ENCODE measurements around the gene RUNDC1. TPM values are rescaled to one million over a fixed set of nuclear protein-coding genes. Genes with fewer than 3 reads are reported as not detected.

Gene RUNDC1
- total RNA-seq, result 10 to 100 TPM; 18.7 to 22.3 TPM

- intact Hi-C loops (cut with DNase I), result no loop called here
- Histone ChIP-seq H3K9ac (ENCODE audit: low read depth in 2 of 2, low read length in 2 of 2) (peak within 1 kb of the TSS; percentile 86 to 88), H3K4me3 (peak within 1 kb of the TSS; percentile 96), H3K4me1 (peaks cover 19% of the 10 kb centered on the region), H3K9me3 (no peaks in the 10 kb centered on the region), H3K27ac (peak within 1 kb of the TSS; percentile 97), H3K36me3 (no peaks in the 10 kb centered on the region), H3K27me3 (no peaks in the 10 kb centered on the region)
- DNase-seq, result peak; percentile 97
- TF ChIP-seq CTCF (IDR thresholded peaks at IDR 0.05), result no peak
These were observed at the start of gene RUNDC1 for GRCh38 chr17:42980274-42980765. Gene RUNDC1, plus strand, starts transcription at chr17:42980565. Its CDS starts 12 bp downstream, at chr17:42980577.

DNA sequence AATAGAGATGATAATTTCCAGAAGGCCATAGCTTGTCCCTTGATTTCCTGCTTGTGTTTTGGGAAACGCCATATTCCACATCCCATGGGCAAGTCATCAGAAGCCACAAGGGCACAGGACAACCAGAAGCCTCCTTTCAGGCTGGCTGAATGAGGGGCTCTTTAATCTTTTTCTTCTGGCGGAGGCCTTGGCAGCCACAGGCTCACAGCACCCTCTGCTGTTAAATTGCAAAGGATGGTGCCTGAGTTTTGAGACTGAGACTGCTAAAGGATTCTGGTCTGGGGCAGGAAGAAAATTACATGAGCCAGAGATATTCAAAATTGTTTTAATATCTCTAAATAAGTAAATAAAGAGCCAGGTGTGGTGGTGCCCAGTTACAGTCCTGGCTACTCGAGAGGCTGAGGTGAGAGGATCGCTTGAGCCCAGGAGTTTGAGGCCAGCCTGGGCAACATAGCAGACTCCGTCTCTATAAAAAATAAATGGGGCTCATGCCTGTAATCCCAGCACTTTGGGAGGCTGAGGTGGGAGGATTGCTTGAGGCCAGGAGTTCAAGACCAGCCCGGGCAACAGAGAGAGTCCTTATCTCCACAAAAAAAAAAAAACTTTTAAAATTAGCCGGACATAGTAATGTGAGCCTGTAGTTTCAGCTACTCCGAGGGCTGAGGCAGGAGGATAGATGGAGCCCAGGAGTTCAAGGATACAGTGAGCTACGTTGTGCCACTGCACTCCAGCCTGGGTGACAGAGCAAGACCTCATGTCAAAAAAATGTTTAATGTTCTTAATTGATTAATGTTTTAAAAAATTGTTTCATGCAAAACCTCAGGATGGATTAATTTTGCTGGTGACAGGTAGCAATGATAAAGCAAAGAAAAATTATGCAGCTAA, 42.4 kb upstream of the RUNDC1 start:
- H3K4me3 ChIP-seq, result no peak overlapping the region
- H3K9me3 ChIP-seq, result no peaks in the 10 kb centered on the region
- TF ChIP-seq CTCF (IDR thresholded peaks at IDR 0.05), result peak; percentile 43
- H3K36me3 ChIP-seq, result no peaks in the 10 kb centered on the region
- no peaks in the 10 kb centered on the region for H3K4me1 ChIP-seq
- DNase-seq, result peak; percentile 22
- intact Hi-C loops (cut with DNase I), result loop anchor here (2.0 kb wide), 1 partner anchor 95 kb away; no protein-coding TSS in a partner anchor
- H3K9ac ChIP-seq (ENCODE audit: low read depth in 2 of 2, low read length in 2 of 2), result no peak overlapping the region
- H3K27me3 ChIP-seq, result no peaks in the 10 kb centered on the region
- no peak overlapping the region for H3K27ac ChIP-seq

DNA sequence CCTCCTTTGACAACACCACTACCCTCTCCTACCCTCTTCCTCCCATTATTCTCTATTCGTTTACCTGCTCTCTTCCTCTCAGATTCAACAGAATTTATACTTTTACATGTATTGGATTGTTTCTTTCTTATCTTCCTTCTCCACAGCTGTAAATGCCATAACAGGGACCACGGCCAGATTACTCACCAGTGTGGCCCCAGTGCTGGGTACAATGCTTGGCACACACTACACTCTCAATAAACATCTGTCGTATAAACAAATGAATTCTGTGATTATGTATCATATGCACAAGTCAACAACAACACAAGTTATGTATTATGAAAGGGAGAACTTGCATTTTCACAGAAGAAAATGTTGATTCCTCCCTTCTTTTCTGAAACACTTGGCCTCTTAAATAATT, 36.2 kb upstream of the RUNDC1 start:
- no peaks in the 10 kb centered on the region for H3K4me1 ChIP-seq
- no peak overlapping the region for H3K27ac ChIP-seq
- no peak for TF ChIP-seq CTCF (IDR thresholded peaks at IDR 0.05)
- no peak for DNase-seq
- no peak overlapping the region for H3K4me3 ChIP-seq
- H3K9ac ChIP-seq (ENCODE audit: low read depth in 2 of 2, low read length in 2 of 2), result no peak overlapping the region
- intact Hi-C loops (cut with DNase I), result no loop called here
- no peaks in the 10 kb centered on the region for H3K9me3 ChIP-seq
- H3K36me3 ChIP-seq, result no peaks in the 10 kb centered on the region
- no peaks in the 10 kb centered on the region for H3K27me3 ChIP-seq

- H3K9me3 ChIP-seq, result no peaks in the 10 kb centered on the region
- TF ChIP-seq CTCF (IDR thresholded peaks at IDR 0.05), result no peak
- no peaks in the 10 kb centered on the region for H3K4me1 ChIP-seq
- no peak overlapping the region for H3K4me3 ChIP-seq
- H3K27me3 ChIP-seq, result no peaks in the 10 kb centered on the region
- intact Hi-C loops (cut with DNase I), result no loop called here
- H3K27ac ChIP-seq, result no peak overlapping the region
- H3K9ac ChIP-seq (ENCODE audit: low read depth in 2 of 2, low read length in 2 of 2), result no peak overlapping the region
- DNase-seq, result no peak
- no peaks in the 10 kb centered on the region for H3K36me3 ChIP-seq
These were observed 33.6 kb upstream of the RUNDC1 start for GRCh38 chr17:42946812-42947211.

DNA sequence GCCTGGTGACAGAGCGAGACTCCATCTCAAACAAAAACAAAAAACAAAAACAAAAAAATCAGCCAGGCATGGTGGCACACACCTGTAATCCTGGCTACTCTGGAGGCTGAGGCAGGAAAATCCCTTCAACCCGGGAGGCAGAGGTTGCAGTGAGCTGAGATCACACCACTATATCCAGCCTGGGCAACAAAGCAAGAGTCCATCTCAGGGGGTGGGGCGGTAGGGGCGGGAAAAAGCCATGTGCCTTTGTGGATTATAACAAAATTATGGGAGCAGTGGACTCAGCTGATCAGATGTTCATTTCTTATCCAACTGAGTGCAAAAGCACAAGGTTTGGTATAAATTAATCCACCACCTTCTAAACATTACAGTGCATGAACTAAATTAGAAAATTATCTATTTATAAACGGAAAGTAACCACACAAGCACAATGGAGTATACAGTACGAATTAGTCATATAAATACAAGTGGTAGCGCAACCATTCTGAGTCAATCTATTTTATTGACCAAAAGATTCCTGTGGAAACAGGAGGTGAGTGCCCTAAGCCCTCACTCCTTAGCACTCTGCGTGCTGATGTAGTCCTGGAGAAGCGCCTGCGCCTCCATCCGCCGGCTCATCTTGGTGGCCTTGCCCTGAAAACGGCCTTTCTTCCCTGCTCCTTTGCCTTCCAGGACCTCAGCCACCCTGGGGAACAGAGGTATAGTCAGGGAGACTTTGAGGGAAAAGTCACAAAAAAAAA, 30.2 kb upstream of the RUNDC1 start:
- TF ChIP-seq CTCF (IDR thresholded peaks at IDR 0.05), result no peak
- H3K9me3 ChIP-seq, result no peaks in the 10 kb centered on the region
- H3K27me3 ChIP-seq, result no peaks in the 10 kb centered on the region
- H3K4me3 ChIP-seq, result no peak overlapping the region
- H3K27ac ChIP-seq, result no peak overlapping the region
- no peaks in the 10 kb centered on the region for H3K4me1 ChIP-seq
- no peak for DNase-seq
- no peak overlapping the region for H3K9ac ChIP-seq (ENCODE audit: low read depth in 2 of 2, low read length in 2 of 2)
- peaks cover 4% of the 10 kb centered on the region for H3K36me3 ChIP-seq
- intact Hi-C loops (cut with DNase I), result no loop called here
